ENCODE measurements around the gene HERPUD1. TPM values are rescaled to one million over a fixed set of nuclear protein-coding genes. Genes with fewer than 3 reads are reported as not detected.

The HERPUD1 gene
- total RNA-seq, 1 experiment from 2014 or later, result 28.9 TPM

DNA sequence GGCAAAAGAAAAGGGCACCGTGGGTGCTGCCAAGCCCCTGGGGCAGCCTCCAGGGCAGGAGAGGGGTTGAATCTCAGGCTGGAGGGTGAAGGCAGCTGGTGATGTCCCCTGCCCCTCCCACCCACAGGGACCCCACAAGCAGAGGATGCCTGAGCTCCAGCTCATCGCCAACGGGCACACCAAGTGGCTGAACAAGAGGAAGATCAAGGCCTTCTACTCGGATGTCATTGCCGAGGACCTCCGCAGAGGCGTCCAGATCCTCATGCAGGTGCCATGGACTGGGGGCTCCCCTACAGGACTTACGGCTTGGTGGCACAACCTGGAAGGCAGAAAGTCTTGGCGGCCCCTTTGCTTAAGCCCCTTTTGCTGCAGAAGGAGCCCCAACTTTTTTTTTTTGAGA lies 45.1 kb upstream of the HERPUD1 start:
- Histone ChIP-seq H4K8ac (replicated peaks; ENCODE audit: insufficient read length, low read depth, low read length) (no peak overlapping the region), H3K23me2 (ENCODE audit: insufficient read length, low read depth, low read length, poor library complexity, severe bottlenecking) (no peaks in the 10 kb centered on the region), H2BK5ac (ENCODE audit: insufficient read length, low read length) (no peak overlapping the region), H3K79me2 (ENCODE audit: insufficient read depth, low read length) (no peaks in the 10 kb centered on the region), H3K79me1 (ENCODE audit: insufficient read depth, low read depth, low read length, poor library complexity, severe bottlenecking) (no peaks in the 10 kb centered on the region), H3K18ac (ENCODE audit: insufficient read length, low read depth, low read length) (no peak overlapping the region), H3K9ac (ENCODE audit: extremely low read depth, insufficient read length, low read length) (no peak overlapping the region), H2BK15ac (ENCODE audit: low read depth, low read length) (no peak overlapping the region), H3K14ac (ENCODE audit: insufficient read depth, low read length) (no peak overlapping the region), H4K91ac (ENCODE audit: insufficient read length, low read depth, low read length) (no peak overlapping the region), H3K9me3 (ENCODE audit: control insufficient read depth, low read depth, low read length) (peaks cover 11% of the 10 kb centered on the region), H3K4ac (ENCODE audit: low read depth, low read length) (no peak overlapping the region), H4K5ac (ENCODE audit: insufficient read length, low read depth, low read length) (no peak overlapping the region), H2AK5ac (ENCODE audit: insufficient read length, low read length) (no peak overlapping the region), H3K27ac (ENCODE audit: insufficient read length, low read depth, low read length) (no peak overlapping the region), H4K20me1 (ENCODE audit: control insufficient read depth, insufficient read depth, insufficient read length) (no peaks in the 10 kb centered on the region), H3K27me3 (ENCODE audit: insufficient read depth, low read length) (no peaks in the 10 kb centered on the region), H3K4me2 (ENCODE audit: insufficient read depth, insufficient read length, low read length) (no peak overlapping the region), H2BK12ac (ENCODE audit: insufficient read length, low read depth, low read length) (no peak overlapping the region), H2BK120ac (ENCODE audit: low read depth, low read length, poor library complexity, severe bottlenecking) (no peak overlapping the region), H3K56ac (ENCODE audit: insufficient read length, low read depth, low read length) (no peak overlapping the region), H2AFZ (ENCODE audit: low read length) (no peak overlapping the region), H3K4me1 (ENCODE audit: insufficient read depth, low read length) (no peaks in the 10 kb centered on the region), H3K23ac (ENCODE audit: insufficient read length, low read depth, low read length) (no peak overlapping the region), H2BK20ac (ENCODE audit: low read depth, low read length, poor library complexity, severe bottlenecking) (no peak overlapping the region), H3T11ph (ENCODE audit: low read length) (no peak overlapping the region)
- H3K4me1 Mint-ChIP-seq, result no peaks in the 10 kb centered on the region
- DNase-seq, result no peak
- no peak overlapping the region for H3K27ac Mint-ChIP-seq
- H3K36me3 Mint-ChIP-seq (ENCODE audit: insufficient read depth in 1 of 3, low read depth in 3 of 3), result peaks cover 10 to 15% (median 14%) of the 10 kb centered on the region in 3 experiments
- no CpG with 5 or more reads among the region's 9 CpGs for WGBS (ENCODE audit: extremely low coverage, insufficient read length, low lambda C conversion rate)
- TF ChIP-seq, protein P1, sequence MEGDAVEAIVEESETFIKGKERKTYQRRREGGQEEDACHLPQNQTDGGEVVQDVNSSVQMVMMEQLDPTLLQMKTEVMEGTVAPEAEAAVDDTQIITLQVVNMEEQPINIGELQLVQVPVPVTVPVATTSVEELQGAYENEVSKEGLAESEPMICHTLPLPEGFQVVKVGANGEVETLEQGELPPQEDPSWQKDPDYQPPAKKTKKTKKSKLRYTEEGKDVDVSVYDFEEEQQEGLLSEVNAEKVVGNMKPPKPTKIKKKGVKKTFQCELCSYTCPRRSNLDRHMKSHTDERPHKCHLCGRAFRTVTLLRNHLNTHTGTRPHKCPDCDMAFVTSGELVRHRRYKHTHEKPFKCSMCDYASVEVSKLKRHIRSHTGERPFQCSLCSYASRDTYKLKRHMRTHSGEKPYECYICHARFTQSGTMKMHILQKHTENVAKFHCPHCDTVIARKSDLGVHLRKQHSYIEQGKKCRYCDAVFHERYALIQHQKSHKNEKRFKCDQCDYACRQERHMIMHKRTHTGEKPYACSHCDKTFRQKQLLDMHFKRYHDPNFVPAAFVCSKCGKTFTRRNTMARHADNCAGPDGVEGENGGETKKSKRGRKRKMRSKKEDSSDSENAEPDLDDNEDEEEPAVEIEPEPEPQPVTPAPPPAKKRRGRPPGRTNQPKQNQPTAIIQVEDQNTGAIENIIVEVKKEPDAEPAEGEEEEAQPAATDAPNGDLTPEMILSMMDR (conservative IDR thresholded peaks at IDR 0.05), result no peak
- peaks cover 6% of the 10 kb centered on the region for H3K27me3 Mint-ChIP-seq (ENCODE audit: low read depth)
- H3K9me3 Mint-ChIP-seq, result peaks cover 20 to 23% of the 10 kb centered on the region in 2 experiments
- H3K4me3 Mint-ChIP-seq, result no peak overlapping the region

All from H9 (cell line).